Measurements from ENCODE around the gene MYO18B. TPM values are rescaled to one million over a fixed set of nuclear protein-coding genes. Genes with fewer than 3 reads are reported as not detected.

Gene MYO18B
- total RNA-seq, 2 experiments from 2014 or later, result 1.6 to 1.8 TPM

- Mint-ChIP-seq H3K27ac (no peak overlapping the region), H3K9me3 (no peaks in the 10 kb centered on the region), H3K4me3 (no peak overlapping the region), H3K4me1 (ENCODE audit: low read depth) (no peaks in the 10 kb centered on the region), H3K36me3 (ENCODE audit: low read depth) (no peaks in the 10 kb centered on the region), H3K27me3 (no peaks in the 10 kb centered on the region)
- POLR2A ChIA-PET, result no interaction called here
- intact Hi-C loops (cut with micrococcal nuclease), result no loop called here
- CTCF ChIA-PET, result no interaction called here
- DNase-seq, result no peak
- no peak for ATAC-seq
- no peak for TF ChIP-seq CTCF (IDR thresholded peaks at IDR 0.05)
These were observed 47.6 kb upstream of the MYO18B start for GRCh38 chr22:25694196-25694907.

DNA sequence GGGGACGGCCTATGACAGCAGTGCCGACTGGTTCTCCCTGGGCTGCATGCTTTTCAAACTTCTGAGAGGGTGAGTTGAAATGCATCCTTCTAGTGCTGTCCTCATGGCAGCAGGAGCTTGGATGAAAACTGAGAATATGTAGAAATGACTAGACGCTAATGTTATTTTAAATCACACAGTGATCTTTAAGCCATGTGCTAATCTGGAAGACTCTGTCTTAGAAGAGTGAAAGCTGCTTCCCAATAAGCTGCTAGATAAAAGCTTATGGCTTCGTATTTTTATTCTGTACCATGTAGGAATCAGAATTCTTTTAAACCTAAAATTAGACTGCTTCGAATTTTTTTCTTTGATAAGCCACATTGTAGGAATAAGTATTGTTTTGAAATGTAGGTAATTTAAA, 46.8 kb upstream of the MYO18B start:
- Mint-ChIP-seq H3K4me1 (ENCODE audit: low read depth) (no peaks in the 10 kb centered on the region), H3K27me3 (no peaks in the 10 kb centered on the region), H3K4me3 (no peak overlapping the region), H3K36me3 (ENCODE audit: low read depth) (peaks cover 2% of the 10 kb centered on the region), H3K9me3 (no peaks in the 10 kb centered on the region), H3K27ac (peak overlapping the region; percentile 22)
- ChIA-PET CTCF (interaction anchor here (1.3 kb wide), 1 partner anchor 232 kb away, joined by 3 read pairs; no protein-coding TSS in a partner anchor), POLR2A (no interaction called here)
- DNase-seq (no peak), ATAC-seq (no peak)
- no peak for TF ChIP-seq CTCF (IDR thresholded peaks at IDR 0.05)
- intact Hi-C loops (cut with micrococcal nuclease), result no loop called here

- Mint-ChIP-seq H3K9me3 (no peaks in the 10 kb centered on the region), H3K4me1 (ENCODE audit: low read depth) (no peaks in the 10 kb centered on the region), H3K27ac (no peak overlapping the region), H3K27me3 (no peaks in the 10 kb centered on the region), H3K4me3 (no peak overlapping the region), H3K36me3 (ENCODE audit: low read depth) (peaks cover 3% of the 10 kb centered on the region)
- intact Hi-C loops (cut with micrococcal nuclease), result no loop called here
- ChIA-PET CTCF (interaction anchor here (0.9 to 1.4 kb wide), 4 partner anchors 13 to 234 kb away, joined by 3 to 5 read pairs (median 3); no protein-coding TSS in a partner anchor), POLR2A (no interaction called here)
- ATAC-seq (no peak), DNase-seq (no peak)
- no peak for TF ChIP-seq CTCF (IDR thresholded peaks at IDR 0.05)
These were observed 45.2 kb upstream of the MYO18B start for GRCh38 chr22:25696763-25697162.

DNA sequence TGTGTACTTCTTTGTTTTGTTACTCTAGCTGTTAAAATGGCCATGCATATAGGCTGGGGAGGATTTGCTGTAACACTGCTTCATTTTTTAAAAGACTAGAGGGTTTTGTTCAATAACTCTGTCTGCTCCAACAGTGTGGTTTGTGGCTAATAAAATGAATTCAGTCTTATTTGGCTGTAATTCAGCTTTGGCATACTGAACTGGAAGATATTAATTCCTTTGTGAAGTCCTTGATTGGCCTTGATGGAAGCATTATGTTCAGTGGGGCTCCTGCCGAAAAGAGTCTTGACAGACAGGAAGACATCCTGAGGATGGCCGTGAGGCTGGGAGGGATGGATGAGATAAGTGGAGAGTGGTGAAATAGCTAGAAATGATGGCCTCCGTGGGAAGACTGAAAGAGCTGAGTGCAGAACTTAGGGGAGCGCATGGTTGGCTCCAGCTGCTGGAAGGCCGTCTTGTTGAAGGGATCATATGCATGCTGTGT, 44.8 kb upstream of the MYO18B start:
- intact Hi-C loops (cut with micrococcal nuclease), result no loop called here
- Mint-ChIP-seq H3K27me3 (no peaks in the 10 kb centered on the region), H3K4me1 (ENCODE audit: low read depth) (peaks cover 3% of the 10 kb centered on the region), H3K4me3 (no peak overlapping the region), H3K9me3 (no peaks in the 10 kb centered on the region), H3K27ac (no peak overlapping the region), H3K36me3 (ENCODE audit: low read depth) (peaks cover 3% of the 10 kb centered on the region)
- CTCF ChIA-PET, result interaction anchor here (0.9 to 1.4 kb wide), 2 partner anchors 13 to 234 kb away, joined by 3 read pairs; no protein-coding TSS in a partner anchor
- POLR2A ChIA-PET, result no interaction called here
- ATAC-seq, result no peak
- DNase-seq, result no peak
- no peak for TF ChIP-seq CTCF (IDR thresholded peaks at IDR 0.05)

- Mint-ChIP-seq H3K36me3 (ENCODE audit: low read depth) (peaks cover 3% of the 10 kb centered on the region), H3K27me3 (no peaks in the 10 kb centered on the region), H3K4me3 (no peak overlapping the region), H3K27ac (no peak overlapping the region), H3K4me1 (ENCODE audit: low read depth) (peaks cover 9% of the 10 kb centered on the region), H3K9me3 (no peaks in the 10 kb centered on the region)
- intact Hi-C loops (cut with micrococcal nuclease), result no loop called here
- POLR2A ChIA-PET, result no interaction called here
- TF ChIP-seq CTCF (IDR thresholded peaks at IDR 0.05), result no peak
- DNase-seq (no peak), ATAC-seq (no peak)
- CTCF ChIA-PET, result interaction anchor here (0.9 to 1.4 kb wide), 2 partner anchors 14 to 235 kb away, joined by 3 read pairs; no protein-coding TSS in a partner anchor
These were observed 44.0 kb upstream of the MYO18B start for GRCh38 chr22:25697978-25698377.
